Activated CD8-positive, alpha-beta memory T cell treated with anti-CD3 and anti-CD28 coated beads for 36 hours (primary cell): Measurements from ENCODE around the gene RIN3. TPM values are rescaled to one million over a fixed set of nuclear protein-coding genes. Genes with fewer than 3 reads are reported as not detected.

Source experiments
- CTCF ChIA-PET: fragments of 350-600 bp; sonication (Branson Sonifier 250); formaldehyde crosslinking; loops from one replicate; lab custom pipeline; 2021; ENCODE audit warnings: antibody characterized with exemption; lab: Charles Lee
- POLR2A ChIA-PET: fragments of 350-600 bp; sonication (Branson Sonifier 250); formaldehyde crosslinking; loops from one replicate; lab custom pipeline; 2021; ENCODE audit warnings: antibody characterized with exemption; lab: Charles Lee
- total RNA-seq, 2 experiments: library from RNA; stranded (reverse); gene quantifications; one replicate each; pipeline ENCODE4 v1.2.3, GENCODE V29; 2021

Gene RIN3, protein sequence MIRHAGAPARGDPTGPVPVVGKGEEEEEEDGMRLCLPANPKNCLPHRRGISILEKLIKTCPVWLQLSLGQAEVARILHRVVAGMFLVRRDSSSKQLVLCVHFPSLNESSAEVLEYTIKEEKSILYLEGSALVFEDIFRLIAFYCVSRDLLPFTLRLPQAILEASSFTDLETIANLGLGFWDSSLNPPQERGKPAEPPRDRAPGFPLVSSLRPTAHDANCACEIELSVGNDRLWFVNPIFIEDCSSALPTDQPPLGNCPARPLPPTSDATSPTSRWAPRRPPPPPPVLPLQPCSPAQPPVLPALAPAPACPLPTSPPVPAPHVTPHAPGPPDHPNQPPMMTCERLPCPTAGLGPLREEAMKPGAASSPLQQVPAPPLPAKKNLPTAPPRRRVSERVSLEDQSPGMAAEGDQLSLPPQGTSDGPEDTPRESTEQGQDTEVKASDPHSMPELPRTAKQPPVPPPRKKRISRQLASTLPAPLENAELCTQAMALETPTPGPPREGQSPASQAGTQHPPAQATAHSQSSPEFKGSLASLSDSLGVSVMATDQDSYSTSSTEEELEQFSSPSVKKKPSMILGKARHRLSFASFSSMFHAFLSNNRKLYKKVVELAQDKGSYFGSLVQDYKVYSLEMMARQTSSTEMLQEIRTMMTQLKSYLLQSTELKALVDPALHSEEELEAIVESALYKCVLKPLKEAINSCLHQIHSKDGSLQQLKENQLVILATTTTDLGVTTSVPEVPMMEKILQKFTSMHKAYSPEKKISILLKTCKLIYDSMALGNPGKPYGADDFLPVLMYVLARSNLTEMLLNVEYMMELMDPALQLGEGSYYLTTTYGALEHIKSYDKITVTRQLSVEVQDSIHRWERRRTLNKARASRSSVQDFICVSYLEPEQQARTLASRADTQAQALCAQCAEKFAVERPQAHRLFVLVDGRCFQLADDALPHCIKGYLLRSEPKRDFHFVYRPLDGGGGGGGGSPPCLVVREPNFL
- 10 to 100 TPM; 61.1 to 62.2 TPM for total RNA-seq

DNA sequence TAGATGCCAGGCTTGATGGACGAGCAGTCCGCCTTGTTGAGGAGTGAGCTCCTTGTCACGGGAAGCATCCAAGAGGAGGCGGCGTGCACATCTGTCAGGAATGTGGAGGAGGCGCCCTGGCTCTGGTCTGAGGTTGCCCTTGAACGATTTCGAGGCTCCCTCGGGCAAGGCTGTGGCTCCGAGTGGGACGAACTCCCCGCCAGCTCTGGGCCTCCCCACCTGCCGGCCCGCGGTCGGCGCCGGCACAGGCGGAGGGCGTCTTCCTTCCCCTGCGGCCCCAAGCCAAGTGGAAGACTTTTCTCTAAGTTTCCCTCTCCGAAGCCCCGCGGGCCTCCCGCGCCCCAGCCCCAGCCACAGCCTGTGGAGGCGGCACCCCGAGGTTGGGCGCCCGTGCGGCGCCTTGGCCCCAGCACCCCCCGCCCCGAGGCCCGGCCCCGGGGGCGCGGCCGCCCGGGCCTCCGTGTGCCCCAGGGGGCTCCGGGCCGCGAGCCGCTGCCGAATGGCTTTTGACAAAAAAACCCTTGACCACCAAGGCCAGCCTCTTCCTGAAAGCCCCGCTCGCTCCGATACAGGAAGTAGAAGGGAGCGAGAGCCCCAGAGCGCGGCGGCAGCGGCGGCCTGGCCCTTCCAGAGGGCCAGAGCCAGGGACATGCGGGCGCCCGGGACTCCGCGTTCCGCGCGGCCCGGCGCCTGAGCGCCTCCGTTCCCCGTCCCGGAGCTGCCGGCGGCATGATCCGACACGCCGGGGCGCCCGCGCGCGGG, at the start of gene RIN3:
Gene RIN3, plus strand, starts transcription at position 578 of the 762 bp plus-strand sequence. Its CDS starts 152 bp downstream, at position 730.
- POLR2A ChIA-PET, result interaction anchor here (0.6 to 1.8 kb wide), 3 partner anchors 13 to 251 kb away, joined by 3 to 5 read pairs (median 4); no protein-coding TSS in a partner anchor
- CTCF ChIA-PET, result interaction anchor here (0.6 to 1.2 kb wide), 2 partner anchors 11 to 401 kb away, joined by 3 to 4 read pairs; no protein-coding TSS in a partner anchor

DNA sequence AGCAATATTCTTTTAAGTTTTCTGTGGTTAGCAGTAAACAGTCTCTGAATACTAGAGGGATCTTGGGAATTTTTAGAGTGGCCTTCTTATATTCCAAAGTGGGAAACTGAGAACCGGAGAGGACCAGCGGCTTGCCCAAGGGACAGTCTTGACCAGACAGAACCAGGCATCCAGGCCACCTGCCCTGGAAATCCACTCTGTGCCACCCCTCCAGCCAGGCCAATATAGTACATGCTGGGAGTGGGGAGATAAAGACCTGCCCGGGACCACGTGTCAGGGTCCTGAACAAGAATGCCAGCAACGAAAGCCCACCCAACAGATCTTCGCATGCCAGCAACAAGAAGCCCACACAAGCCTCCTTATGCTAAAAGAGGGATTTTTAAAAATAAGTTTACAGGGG, 49.4 kb upstream of the RIN3 start:
- POLR2A ChIA-PET, result no interaction called here
- CTCF ChIA-PET, result no interaction called here

DNA sequence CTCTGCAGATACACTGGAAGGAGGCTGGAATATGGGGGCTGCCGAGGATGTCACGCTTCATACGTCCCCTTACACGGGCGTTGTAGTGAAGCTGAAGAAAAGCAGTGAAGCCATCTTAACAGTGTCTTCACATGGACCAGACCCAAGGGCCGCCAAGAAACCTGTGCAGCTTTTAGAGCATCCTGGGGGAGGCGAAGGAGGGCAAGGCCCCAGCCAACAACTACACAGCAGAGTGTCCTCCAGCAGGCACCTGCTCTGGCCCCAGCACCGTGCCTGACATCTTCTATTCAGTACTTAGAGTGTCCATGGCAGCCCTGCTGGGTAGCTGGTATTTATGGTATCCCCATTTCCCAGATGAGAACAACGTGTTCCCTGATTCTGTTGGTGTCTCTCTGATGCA, 48.9 kb upstream of the RIN3 start:
- CTCF ChIA-PET, result no interaction called here
- POLR2A ChIA-PET, result no interaction called here

GRCh38 chr14:92465353-92466055, 48.1 kb upstream of the RIN3 start:
- CTCF ChIA-PET, result no interaction called here
- POLR2A ChIA-PET, result no interaction called here

DNA sequence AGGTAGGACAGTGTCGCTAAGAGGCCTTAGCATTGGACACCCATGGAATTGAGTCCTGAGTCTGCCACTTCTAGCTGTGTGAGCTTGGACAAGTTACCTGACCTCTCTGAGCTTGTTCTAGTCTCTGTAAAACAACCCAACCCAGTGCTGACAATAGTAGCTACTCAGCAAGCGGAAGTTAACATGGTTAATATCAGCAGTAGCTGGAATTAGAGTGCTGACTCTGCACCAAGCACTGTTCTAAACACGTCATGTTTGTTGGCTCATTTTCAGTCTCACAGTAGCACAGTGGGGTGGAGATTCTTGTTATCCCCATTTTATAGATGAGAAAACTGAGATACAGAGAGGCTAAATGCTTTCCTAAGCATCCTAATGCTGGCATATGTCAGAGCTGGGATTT, 47.5 kb upstream of the RIN3 start:
- CTCF ChIA-PET, result no interaction called here
- POLR2A ChIA-PET, result no interaction called here

GRCh38 chr14:92469515-92469914, 44.1 kb upstream of the RIN3 start:
- ChIA-PET POLR2A (no interaction called here), CTCF (no interaction called here)

DNA sequence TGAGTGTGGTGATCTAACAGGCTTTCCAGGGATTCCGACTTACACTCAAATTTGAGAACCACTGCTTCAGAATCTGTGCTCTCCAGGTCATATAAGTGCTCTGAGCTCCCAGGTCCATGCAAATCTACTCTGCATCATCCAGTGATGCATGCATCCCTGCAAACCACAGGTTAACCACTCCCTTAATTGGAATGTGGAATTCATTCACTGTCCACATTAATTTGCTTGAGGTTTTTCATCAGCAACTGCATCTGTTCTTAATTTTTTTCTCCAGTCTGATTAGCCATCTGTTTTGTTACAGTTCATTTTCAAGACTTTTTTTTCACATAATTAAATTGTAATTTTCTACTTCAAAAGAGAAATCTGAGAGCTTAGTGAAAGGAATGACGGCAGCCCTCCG, 43.4 kb upstream of the RIN3 start:
- CTCF ChIA-PET, result no interaction called here
- POLR2A ChIA-PET, result no interaction called here

DNA sequence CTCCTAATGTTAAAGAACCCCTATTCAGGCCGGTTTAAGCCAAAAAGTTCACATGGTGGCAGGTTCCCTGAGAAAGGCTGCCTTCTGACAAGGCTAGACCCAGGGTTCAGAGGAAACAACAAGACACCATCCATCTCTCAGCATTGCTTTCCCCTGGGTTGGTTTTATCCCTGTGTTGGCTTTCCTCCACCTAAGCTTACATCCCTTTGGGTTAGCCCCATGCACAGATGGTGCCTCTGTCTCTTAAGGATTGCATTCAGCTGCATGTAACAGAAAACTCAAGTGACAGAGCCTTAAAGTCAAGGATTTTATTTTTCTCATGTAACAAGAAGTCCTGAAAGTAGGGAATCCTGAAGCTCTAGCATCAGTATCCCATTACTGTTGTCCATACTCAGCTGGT, 42.8 kb upstream of the RIN3 start:
- ChIA-PET CTCF (no interaction called here), POLR2A (no interaction called here)

- POLR2A ChIA-PET, result no interaction called here
- CTCF ChIA-PET, result no interaction called here
Measured at GRCh38 chr14:92471919-92472318, 41.7 kb upstream of the RIN3 start.

DNA sequence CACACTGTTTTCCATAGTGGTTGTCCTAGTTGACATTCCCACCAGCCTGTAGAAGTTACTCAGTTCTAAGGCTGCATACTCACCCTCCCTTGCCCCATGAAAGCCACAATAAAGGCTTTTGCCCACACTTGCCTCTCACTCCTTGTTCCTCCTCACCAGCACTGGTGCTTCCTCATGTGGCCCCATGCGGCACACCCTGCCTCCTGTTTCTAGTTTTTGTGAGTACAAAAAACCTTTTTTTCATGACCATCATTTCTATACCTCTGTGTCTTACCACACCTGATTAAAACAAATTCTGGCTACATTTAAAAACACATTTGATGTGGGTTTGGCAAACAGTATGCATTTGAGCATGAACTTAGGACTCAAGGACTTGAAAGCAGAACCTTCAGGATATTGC, 40.7 kb upstream of the RIN3 start:
- POLR2A ChIA-PET, result no interaction called here
- CTCF ChIA-PET, result no interaction called here

- ChIA-PET CTCF (no interaction called here), POLR2A (no interaction called here)
Measured at GRCh38 chr14:92473261-92473968, 40.2 kb upstream of the RIN3 start.

DNA sequence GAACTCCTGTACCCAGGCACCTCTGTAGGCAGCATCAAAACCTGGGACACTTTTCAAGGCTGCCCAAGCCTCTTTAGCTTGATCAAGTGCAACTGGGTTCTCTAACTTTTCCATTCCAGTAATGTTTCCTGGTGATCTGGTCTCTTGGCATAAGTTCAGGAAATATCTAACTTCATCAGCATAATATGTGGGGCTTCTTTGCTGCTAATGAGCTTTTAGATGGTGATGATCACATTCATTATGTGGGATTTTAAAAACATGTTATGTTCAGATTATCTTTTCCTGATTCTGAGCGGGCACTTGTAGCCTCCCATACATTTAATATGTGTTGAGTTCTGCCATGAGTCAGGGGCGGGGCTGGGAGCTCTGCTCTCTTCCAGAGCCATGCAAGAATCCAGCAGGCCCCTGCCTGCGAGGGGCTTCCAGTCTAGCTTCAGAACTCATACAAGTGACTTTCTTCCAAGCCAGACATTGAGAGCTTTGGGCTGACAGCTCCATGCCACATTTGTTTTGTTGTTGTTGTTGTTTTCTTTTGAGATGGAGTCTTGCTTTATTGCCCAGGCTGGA, 39.5 kb upstream of the RIN3 start:
- ChIA-PET POLR2A (no interaction called here), CTCF (no interaction called here)

DNA sequence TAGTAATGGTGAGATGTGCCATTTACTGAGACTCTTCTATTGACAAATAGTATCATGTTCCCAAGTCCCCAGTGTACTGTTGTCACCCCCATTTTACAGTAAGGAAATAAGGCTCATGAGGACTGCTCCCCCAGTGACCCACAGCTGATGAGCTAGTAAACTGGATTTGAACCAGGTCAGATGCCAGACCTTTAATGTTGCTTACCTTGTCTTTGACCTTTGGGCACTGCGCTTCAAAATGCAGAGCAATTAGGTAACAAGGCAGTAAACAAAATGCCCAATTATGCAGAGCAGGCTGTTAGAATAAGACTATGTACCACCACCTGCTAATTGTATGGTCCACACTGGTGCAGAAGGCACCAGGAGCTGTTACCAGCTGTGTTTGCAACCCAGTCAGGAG, 38.5 kb upstream of the RIN3 start:
- ChIA-PET CTCF (no interaction called here), POLR2A (no interaction called here)

DNA sequence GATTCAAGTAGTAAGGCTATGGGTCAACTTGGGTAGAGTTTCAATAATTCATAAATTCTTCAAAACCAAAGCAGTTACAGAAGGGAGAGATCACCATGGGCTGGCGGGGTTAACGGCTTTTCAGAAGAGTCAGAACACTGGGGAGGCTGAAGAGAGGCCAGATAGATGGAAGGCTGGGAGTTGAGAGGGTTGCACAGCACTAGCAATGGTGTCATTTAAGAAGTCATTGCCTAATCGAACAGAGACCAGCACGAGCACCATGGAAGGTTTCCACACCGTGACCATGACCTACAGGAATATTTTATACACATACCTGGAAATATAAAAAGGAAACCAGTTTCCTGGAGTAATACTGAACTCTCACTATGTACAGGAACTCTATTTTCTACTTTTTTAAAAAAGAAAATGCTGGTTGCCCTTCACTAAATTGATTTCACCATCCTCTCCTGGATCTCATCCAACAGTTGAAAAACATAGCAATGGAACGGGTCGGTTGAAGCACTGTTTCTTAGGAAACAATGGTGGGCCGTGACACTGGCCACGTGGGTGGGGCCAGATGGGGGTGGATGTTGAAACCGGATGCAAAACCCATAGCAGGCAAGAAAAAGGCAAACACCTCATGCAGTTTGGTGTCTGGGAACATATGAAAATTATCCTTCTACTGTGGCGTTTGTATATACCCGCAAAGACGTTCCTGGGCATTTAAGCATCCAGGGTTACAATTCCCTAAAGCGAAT, 38.0 kb upstream of the RIN3 start:
- POLR2A ChIA-PET, result no interaction called here
- CTCF ChIA-PET, result no interaction called here

GRCh38 chr14:92480856-92481255, 32.7 kb upstream of the RIN3 start:
- CTCF ChIA-PET, result no interaction called here
- POLR2A ChIA-PET, result no interaction called here

GRCh38 chr14:92481386-92481785, 32.2 kb upstream of the RIN3 start:
- CTCF ChIA-PET, result interaction anchor here (0.6 kb wide), 1 partner anchor 210 kb away, joined by 5 read pairs; no protein-coding TSS in a partner anchor
- POLR2A ChIA-PET, result no interaction called here

GRCh38 chr14:92481811-92482555, 31.6 kb upstream of the RIN3 start:
- ChIA-PET CTCF (interaction anchor here (0.6 kb wide), 1 partner anchor 209 kb away, joined by 5 read pairs; no protein-coding TSS in a partner anchor), POLR2A (no interaction called here)
